Measurements from ENCODE around the gene CYP2D6. TPM values are rescaled to one million over a fixed set of nuclear protein-coding genes. Genes with fewer than 3 reads are reported as not detected.
"Not testable (repeated sequence)": the region's sequence is repeated elsewhere in the genome, so short reads cannot be mapped to it uniquely, and the experiment has no call there.

The CYP2D6 gene
- total RNA-seq, 1 donor from 2014 or later, result 0.13 TPM

DNA sequence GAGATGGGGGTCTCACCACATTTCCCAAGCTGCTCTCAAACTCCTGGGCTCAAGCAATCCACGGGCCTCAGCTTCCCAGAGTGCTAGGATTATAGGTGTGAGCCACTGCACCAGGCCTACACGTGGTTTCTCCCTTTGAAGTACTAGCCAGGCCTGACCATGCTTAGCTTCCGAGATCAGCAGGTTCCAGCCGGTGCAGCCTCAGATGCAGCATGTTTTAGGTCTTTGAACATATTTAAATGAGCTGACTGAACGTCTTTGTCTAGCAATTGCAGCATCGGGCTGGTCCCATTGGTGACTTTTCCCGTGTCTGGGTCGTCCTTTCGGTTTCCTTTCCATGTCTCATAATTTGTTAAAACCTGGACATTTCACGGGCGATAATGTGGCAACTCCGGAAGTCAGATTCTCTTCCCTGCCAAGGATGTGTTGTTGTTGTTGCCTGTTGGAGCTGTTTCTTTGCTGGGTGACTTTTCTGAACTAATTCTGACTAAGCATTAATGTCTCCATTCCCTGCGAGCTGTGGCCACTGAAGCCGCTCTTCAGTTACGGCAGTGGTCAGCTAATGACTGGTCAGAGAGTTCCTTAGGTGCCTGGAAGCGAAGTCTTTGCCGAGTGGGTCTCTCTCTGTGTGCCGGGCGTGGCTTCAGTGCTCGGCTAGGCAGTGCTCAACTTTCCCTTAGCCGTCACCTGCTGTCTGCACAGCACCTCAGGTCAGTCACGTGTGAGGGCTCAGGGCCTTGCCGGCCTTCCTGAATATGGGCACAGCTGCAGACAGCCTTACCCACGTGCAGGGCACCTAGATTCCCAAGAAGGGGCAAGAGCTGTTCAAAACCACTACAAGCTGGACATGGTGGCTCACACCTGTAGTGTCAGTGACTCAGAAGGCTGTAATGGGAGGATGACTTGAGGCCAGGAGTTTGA, 3.8 kb upstream of the CYP2D6 start:
- no peak for DNase-seq (ENCODE audit: low read depth in 2 of 2)

DNA sequence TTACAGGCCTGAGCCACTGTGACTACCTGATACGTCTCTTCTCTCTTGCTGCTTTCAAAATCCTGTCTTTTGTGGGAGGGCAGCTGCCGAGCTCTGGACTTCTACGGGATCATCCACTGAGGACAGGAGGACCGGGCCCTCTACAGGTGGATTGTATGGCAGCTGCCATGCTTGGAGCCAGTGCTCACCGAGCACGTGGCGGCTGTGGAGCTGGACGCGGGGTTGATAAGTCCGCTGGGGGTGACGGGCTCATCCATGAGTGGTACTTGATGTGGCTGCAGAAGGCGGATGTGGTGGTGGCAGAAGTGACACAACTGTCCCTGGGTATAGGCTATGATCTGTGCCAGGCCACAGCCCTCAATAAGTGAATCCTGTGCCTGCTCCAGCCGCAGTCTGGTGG, 1.8 kb upstream of the CYP2D6 start:
- DNase-seq (ENCODE audit: low read depth in 2 of 2), result no peak

DNA sequence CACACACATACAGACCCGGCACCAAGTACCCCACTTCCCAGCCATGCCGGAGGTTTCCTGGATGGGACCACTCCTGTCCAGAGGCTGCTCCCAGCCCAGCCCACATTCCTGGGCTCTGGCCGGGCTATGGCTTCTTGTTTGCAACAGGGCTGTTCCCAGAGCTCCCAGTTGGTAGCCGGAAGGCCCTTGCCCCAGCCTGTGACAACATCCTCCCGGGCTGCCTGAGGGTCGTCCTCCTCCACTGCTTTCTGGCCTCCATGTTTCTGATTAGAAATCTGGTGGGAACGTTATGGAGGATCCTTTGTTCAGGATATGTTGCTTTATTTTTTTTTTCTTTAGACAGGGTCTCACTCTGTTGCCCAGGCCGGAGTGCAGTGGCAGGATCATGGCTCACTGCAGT, 952 bp upstream of the CYP2D6 start:
- DNase-seq (ENCODE audit: low read depth in 2 of 2), result no peak

DNA sequence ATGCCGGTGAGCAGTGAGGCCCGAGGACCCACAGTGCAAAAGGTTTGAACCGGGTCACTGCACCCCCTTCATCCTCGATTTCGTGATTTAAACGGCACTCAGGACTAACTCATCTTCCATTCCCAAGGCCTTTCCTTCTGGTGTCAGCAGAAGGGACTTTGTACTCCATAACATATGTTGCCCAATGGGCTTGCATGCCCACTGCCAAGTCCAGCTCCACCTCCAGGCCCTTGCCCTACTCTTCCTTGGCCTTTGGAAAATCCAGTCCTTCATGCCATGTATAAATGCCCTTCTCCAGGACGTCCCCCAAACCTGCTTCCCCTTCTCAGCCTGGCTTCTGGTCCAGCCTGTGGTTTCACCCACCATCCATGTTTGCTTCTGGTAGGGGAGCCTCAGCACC, 428 bp downstream of the CYP2D6 start:
- not testable (repeated sequence) for DNase-seq (ENCODE audit: low read depth in 2 of 2)

DNA sequence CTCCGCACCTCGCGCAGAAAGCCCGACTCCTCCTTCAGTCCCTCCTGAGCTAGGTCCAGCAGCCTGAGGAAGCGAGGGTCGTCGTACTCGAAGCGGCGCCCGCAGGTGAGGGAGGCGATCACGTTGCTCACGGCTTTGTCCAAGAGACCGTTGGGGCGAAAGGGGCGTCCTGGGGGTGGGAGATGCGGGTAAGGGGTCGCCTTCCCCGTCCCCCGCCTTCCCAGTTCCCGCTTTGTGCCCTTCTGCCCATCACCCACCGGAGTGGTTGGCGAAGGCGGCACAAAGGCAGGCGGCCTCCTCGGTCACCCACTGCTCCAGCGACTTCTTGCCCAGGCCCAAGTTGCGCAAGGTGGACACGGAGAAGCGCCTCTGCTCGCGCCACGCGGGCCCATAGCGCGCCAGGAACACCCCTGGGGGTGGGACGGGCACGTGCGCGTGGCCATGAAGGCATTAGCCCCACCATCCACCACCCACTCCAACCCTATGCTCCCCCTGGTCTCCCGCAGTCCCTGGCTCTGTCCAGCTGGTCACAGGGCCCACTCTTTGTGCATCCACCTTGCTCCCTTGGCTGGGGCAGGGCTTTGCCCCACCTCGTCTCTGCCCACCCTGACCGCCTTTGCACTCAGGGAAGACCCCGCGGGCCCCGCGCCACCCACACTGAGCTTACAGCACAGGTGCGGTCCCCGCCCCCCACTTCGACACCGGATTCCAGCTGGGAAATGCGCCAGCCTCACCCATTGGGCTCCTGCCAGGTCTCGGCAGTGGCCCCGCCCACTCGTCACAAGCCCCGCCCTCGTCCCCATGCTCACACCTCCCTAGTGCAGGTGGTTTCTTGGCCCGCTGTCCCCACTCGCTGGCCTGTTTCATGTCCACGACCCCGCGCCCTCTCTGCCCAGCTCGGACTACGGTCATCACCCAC, 1.6 kb downstream of the CYP2D6 start:
- DNase-seq (ENCODE audit: low read depth in 2 of 2), result not testable (repeated sequence)

DNA sequence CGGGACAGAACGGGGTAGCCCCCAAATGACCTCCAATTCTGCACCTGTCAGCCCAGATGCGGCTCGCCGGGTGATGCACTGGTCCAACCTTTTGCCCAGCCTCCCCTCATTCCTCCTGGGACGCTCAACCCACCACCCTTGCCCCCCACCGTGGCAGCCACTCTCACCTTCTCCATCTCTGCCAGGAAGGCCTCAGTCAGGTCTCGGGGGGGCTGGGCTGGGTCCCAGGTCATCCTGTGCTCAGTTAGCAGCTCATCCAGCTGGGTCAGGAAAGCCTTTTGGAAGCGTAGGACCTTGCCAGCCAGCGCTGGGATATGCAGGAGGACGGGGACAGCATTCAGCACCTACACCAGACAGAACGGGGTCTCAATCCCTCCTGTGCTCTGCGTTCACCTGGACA, 2.6 kb downstream of the CYP2D6 start:
- DNase-seq (ENCODE audit: low read depth in 2 of 2), result not testable (repeated sequence)

DNA sequence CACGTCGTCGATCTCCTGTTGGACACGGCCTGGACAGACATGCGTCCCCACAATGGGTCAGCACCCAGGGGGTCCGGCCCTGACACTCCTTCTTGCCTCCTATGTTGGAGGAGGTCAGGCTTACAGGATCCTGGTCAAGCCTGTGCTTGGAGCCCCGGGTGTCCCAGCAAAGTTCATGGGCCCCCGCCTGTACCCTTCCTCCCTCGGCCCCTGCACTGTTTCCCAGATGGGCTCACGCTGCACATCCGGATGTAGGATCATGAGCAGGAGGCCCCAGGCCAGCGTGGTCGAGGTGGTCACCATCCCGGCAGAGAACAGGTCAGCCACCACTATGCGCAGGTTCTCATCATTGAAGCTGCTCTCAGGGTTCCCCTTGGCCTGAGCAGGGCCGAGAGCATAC, 3.0 kb downstream of the CYP2D6 start:
- DNase-seq (ENCODE audit: low read depth in 2 of 2), result no peak

DNA sequence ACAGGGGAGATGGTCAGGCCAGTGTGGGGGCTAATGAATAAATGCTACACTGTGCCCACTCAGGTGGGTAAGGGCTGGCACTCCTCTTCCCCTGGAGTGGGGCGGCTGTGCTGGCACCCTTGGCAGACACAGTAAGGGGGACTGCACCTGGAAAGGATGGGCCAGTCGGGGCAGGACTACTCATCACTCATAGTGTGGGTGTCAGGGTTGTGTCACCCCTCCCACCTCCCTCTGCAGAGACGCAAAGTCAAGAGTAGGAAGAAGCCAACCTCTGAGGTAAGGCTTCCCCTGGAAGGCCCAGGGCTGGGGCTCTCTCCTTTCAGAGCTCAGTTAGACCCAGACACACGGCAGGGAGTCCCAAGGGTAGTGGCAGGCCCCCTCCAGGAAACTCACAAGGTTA, 7.1 kb downstream of the CYP2D6 start:
- DNase-seq (ENCODE audit: low read depth in 2 of 2), result not testable (repeated sequence)

DNA sequence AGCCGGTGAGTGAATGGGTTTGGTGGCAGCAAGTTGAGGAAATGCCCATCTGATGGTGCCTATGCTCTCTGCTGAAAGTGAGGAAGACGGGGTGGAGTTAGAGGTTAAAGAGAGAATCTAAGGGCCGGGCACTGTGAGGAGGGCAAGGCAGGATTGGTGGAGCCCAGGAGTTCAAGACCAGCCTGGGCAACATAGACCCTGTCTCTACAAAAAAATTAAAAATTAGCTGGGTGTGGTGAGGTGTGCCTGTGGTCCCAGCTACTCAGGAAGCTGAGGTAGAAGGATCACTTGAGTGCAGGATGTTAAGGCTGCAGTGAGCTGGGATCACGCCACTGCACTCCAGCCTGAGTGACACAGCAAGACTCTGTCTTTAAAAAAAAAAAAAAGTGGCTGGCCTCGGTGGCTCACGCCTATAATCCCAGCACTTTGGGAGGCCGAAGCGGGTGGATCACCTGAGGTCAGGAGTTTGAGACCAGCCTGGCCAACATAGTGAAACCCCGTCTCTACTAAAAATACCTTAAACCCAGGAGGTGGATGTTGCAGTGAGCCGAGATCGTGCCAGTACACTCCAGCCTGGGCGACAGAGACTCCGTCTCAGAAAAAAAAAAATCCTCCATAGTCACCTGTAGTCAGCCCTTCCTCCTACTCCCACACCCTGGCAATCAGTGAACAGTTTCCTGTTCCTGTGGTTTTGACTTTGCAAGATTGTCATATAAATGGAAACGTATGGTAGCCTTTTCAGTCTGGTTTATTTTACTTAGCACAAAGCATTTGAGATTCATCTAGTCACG, 10.2 kb downstream of the CYP2D6 start:
- not testable (repeated sequence) for DNase-seq (ENCODE audit: low read depth in 2 of 2)

DNA sequence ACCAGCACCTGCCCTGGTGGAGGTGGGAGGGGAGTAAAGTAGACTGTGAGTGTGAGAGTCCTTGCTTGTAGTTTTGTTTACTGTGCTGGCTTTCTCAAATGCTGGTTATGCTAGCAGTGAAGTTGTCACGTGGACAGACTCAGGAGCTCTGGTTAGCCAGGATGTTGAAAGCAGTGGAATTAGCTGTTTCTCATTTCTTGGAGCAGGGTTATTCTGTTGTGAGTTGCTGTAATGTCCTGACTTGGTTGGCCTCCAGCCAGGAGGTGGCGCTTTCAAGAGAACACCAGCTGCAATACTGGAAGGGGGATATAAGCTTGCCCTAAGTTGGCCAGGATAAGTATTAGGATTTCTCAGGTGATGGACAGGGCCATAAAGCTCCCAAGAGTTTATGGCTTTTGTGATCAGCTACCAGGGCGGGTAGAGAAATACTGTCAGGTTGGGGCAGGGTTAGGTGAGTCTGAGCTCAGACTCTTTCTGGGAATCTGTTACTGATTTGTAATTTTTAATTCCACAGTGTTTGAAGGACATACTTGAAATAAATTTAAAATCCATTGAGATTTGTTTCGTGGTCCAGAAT, 13.7 kb downstream of the CYP2D6 start:
- peak in 1 of 2 donors; percentile 12 for DNase-seq (ENCODE audit: low read depth in 2 of 2)

DNA sequence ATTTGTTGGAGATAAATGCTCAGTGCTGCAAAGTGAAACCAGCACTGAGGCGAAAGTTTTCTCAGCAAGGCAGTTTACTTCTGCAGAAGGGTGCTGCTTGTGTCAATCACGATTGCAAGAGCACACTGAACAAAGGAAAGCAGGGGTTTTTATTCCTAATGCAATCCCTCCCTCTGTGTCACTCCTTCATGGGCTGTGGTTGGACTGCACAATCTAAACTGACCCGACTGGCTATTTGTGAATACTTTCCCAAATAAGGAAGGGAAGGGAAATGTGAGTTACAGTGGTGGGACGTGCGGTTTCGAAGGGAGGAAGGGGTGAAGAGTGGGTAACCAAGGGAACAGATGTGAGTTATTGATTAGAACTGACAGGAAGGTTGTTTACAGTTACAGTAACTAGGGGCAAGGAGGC, 15.2 kb downstream of the CYP2D6 start:
- not testable (repeated sequence) for DNase-seq (ENCODE audit: low read depth in 2 of 2)

DNA sequence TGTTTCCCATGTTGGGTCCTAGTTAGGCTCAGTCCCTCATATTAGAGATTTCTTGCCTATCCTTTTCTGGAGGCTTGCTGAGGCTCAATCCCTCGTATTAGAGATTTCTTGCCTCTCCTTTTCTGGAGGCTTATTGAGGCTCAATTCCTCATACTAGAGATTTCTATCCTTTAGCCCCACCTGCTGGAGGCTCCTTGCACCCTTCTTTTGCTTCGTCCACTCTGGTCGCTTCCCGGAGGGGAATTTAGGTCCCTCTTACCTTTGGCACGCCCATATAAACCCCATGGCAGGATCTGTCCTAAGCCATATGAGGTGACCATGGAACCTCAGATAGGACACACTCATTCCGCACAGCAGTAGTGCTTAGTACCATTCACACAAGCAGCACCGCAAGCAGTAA, 15.9 kb downstream of the CYP2D6 start:
- DNase-seq (ENCODE audit: low read depth in 2 of 2), result peak in 1 of 2 donors; percentile 41

DNA sequence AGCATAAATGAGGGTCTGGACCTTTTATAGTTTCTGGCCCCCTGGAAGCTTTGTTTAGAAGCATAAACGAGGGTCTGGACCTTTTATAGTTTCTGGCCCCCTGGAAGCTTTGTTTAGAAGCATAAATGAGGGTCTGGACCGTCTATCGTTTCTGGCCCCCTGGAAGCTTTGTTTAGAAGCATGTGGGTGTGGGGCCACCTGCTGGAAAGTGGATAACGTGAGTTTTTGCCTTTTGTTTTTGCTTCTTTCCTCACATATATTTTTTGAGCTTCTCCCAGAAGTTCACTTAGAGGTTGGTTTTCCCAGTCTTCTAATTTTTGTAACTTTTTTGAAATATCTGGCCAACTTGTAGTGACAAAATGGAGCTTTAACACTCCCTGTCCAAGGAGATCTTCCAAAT, 17.8 kb downstream of the CYP2D6 start:
- peak in 1 of 2 donors; percentile 47 for DNase-seq (ENCODE audit: low read depth in 2 of 2)

DNA sequence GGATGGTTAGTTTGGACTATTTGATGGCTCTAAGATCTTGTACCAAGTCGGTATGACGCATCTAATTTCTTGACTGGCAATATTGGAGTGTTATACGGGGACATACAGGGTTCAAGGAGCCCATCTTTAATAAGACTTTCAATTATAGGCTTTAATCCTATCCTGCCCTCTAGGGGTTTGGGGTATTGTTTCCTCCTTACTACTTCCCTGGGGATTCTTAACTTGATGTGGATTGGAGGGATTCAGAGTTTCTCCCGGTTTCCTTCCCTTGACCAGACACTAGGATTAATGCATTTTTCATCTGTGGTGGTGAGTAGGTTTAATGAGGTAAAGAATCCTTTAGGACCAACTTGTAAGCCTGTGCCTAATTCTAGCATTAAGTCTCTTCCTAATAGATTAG, 18.8 kb downstream of the CYP2D6 start:
- no peak for DNase-seq (ENCODE audit: low read depth in 2 of 2)

DNA sequence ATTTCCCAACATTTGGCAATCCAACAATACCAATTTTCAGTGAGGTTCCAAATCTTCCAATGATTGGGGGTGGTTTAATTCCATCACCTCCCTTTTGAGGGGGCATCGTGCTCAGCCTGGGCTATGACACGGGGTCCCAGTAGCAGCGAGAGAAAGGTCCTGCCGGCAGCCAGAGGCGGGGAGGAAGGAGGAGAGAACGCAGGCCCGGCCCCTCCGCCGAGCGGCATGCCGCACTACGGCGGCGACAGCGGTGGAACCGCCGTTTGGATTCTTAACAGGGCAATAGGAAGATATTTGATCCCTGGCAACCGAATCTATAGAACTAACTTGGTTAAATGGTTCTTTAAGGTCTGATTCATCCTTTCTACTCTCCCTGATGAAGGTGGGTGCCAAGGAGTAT, 21.8 kb downstream of the CYP2D6 start:
- DNase-seq (ENCODE audit: low read depth in 2 of 2), result no peak

DNA sequence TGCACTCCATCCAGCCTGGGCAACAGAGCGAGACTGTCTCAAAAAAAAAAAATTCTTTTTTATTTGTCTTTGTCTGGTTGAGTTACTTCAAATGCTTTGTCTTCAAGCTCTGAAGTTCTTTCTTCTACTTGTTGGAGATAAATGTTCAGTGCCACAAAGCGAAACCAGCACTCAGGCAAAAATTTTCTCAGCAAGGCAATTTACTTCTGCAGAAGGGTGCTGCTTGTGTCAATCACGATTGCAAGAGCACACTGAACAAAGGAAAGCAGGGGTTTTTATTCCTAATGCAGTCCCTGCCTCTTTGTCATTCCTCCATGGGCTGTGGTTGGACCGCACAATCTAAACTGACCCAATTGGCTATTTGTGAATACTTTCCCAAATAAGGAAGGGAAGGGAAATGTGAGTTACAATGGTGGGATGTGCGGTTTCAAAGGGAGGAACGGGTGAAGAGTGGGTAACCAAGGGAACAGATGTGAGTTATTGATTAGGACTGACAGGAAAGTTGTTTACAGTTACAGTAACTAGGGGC, 26.2 kb downstream of the CYP2D6 start:
- not testable (repeated sequence) for DNase-seq (ENCODE audit: low read depth in 2 of 2)

DNA sequence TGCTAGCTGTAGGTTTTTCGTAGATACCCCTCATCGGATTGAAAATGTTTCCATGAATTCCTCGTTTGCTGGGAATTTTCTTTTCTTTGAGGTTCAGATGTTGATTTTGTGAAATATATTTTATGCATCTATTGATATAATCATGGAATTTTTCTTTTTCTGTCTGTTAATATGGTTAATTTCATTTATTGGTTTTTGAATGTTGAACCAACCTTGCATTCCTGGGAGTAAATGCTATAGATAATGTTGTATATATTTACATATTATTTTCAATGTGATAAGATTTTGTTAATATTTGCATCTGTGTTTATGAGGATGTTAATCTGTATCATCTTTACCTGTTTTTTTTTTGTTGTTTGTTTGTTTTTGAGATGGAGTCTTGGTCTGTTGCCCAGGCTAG, 29.4 kb downstream of the CYP2D6 start:
- no peak for DNase-seq (ENCODE audit: low read depth in 2 of 2)

DNA sequence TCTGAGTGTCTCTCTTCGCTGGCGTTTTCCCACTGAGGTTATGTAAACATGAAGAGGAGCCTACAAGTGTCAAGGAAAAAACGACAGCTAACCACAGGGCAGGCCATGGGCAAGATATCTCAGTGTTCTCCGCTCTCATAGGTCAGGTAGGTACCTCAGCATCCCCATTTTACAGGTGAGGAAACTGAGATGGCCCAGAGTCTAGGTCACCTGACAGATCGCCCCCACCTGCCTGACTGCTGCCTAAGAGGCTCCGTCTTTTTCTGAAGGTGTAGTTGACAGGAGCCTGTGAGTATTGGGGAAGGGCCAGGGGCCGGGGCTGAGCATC, 39.2 kb downstream of the CYP2D6 start:
- no peak for DNase-seq (ENCODE audit: low read depth in 2 of 2)

DNA sequence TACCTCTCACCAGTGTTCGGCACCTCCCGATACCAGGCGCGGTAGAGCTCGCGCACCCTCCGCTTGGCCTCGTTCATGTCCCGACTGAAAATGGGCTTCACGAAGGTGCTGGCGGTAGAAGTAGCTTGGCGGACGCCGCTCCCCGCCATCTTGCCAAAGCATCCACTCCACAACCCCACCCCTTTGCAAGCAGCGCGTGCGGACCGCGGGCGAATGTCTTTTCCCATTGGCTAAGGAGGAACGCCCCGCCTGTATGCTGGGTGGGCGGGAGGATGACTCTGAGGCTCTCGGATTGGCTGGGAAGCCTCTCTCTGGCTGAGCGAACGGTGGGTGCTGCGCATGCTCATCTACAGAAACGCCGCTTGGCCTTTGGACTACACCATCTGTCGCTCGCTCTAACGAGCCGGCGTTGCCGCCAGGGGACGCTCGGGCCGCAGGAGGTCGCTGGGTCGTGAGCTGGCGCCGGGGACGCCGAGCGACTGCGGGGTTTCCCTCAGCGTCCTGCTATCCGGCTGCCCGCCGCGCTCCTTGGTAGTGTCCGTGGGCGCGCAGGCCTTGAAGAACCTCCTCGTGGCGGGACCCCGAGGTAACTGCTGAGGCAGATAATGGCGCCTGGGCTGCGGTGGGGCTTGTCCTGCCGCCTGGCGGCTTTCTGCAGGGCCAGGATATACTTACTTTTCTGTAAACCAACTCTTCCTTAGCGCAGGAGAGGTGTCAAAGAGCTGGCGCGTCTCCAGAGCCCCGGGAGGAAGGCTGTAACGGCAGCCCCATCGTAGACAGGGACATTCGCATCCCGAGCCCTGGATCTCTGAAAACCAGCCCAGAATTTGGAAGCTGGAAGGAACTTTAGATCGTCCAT, 39.8 kb downstream of the CYP2D6 start, which contains the start of gene NDUFA6:
Gene NDUFA6, minus strand, starts transcription at position 177 of the 859 bp plus-strand sequence. Its CDS starts 28 bp downstream, at position 149.
- DNase-seq (ENCODE audit: low read depth in 2 of 2), result peak; percentile 98 to 99

DNA sequence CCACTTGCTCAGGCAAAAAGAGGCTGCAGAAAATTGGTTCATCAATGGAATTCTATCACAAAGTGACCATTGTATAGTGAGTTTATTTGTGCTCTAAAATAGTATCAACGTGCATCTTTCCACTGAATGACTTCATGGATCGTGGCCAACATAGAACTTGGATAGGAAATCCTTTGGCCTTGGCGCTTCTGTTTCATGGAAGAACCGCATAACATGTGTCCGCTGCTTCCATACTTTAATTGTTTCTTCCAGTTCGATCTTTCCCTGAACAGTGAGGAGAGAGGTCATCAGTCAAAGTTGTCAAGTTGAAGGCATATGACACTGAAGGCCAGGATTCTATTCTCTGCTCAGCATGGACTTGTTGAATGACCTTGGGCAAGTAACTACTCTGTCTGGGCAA, 44.6 kb downstream of the CYP2D6 start:
- DNase-seq (ENCODE audit: low read depth in 2 of 2), result peak in 1 of 2 donors; percentile 54
